WTC11 (cell line): Measurements from ENCODE around the gene KRTAP10-9.

ENCODE experiments used
- ELF4 ChIP-seq: sonication (generic); formaldehyde crosslinking; IDR thresholded peaks from 2 replicates; pipeline ENCODE4 v1.8.1; 2022; ENCODE audit warnings: low read depth, mild to moderate bottlenecking, moderate library complexity, missing genetic modification reagents
- ESRRA ChIP-seq: sonication (generic); formaldehyde crosslinking; IDR thresholded peaks from 2 replicates; pipeline ENCODE4 v1.8.1; 2022; ENCODE audit warnings: mild to moderate bottlenecking, missing genetic modification reagents, borderline replicate concordance
- HMGXB4 ChIP-seq: sonication (generic); formaldehyde crosslinking; IDR thresholded peaks from 2 replicates; pipeline ENCODE4 v1.8.1; 2023; ENCODE audit warnings: mild to moderate bottlenecking, moderate library complexity, missing genetic modification reagents
- NR3C1 ChIP-seq: sonication (generic); formaldehyde crosslinking; conservative IDR thresholded peaks from 2 replicates; pipeline ENCODE4 v1.8.1; 2023; ENCODE audit warnings: low read depth, mild to moderate bottlenecking, missing genetic modification reagents
- TEAD1 ChIP-seq: sonication (generic); formaldehyde crosslinking; IDR thresholded peaks from 2 replicates; pipeline ENCODE4 v1.8.0; 2022; ENCODE audit warnings: mild to moderate bottlenecking, missing genetic modification reagents
- ZNF121 ChIP-seq: sonication (generic); formaldehyde crosslinking; IDR thresholded peaks from 2 replicates; pipeline ENCODE4 v1.8.0; 2023; ENCODE audit warnings: missing genetic modification reagents
- TF ChIP-seq, protein P1 (sequence below): fragments of 200-600 bp; IDR thresholded peaks from 2 replicates; pipeline ENCODE4 v1.8.0; 2022; ENCODE audit warnings: antibody characterized with exemption
- TF ChIP-seq, protein P2 (sequence below): sonication (generic); formaldehyde crosslinking; IDR thresholded peaks from 2 replicates; pipeline ENCODE4 v1.8.0; 2022; ENCODE audit warnings: mild to moderate bottlenecking, missing genetic modification reagents

DNA sequence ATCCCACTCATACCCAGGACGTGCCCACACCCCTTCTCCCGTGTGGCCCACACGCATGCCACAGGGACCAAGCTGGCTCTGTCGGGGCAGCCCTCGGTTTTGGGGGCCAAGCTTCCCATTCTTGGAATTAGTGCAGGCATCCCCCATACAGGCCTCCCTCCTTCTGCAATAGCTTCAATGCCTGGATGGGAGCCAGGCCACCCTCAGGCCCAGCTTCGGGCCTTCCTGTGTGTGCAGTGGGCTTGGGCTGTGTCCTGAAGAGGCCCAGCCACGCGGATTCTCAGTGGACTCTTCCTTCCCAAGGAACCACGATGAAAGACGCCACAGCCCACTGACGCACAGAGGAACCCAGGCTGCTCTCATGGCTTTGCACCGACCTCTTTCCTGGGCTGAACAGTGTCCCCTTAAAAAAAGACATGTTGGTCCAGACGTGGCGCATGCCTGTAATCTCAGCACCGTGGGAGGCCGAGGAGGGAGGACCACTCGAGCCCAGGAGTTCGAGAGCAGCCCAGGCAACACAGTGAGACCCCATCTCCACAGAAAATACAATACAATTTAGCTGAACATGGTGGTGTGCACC is 22.7 kb downstream of the KRTAP10-9 start:
- TF ChIP-seq HMGXB4 (CRISPR knock-in tag) (no peak), NR3C1 (CRISPR knock-in tag) (no peak), TEAD1 (no peak), ELF4 (CRISPR knock-in tag) (no peak), ZNF121 (CRISPR knock-in tag) (no peak), ESRRA (CRISPR knock-in tag) (no peak)
- TF ChIP-seq, protein P1, sequence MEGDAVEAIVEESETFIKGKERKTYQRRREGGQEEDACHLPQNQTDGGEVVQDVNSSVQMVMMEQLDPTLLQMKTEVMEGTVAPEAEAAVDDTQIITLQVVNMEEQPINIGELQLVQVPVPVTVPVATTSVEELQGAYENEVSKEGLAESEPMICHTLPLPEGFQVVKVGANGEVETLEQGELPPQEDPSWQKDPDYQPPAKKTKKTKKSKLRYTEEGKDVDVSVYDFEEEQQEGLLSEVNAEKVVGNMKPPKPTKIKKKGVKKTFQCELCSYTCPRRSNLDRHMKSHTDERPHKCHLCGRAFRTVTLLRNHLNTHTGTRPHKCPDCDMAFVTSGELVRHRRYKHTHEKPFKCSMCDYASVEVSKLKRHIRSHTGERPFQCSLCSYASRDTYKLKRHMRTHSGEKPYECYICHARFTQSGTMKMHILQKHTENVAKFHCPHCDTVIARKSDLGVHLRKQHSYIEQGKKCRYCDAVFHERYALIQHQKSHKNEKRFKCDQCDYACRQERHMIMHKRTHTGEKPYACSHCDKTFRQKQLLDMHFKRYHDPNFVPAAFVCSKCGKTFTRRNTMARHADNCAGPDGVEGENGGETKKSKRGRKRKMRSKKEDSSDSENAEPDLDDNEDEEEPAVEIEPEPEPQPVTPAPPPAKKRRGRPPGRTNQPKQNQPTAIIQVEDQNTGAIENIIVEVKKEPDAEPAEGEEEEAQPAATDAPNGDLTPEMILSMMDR: no peak
- TF ChIP-seq, protein P2, sequence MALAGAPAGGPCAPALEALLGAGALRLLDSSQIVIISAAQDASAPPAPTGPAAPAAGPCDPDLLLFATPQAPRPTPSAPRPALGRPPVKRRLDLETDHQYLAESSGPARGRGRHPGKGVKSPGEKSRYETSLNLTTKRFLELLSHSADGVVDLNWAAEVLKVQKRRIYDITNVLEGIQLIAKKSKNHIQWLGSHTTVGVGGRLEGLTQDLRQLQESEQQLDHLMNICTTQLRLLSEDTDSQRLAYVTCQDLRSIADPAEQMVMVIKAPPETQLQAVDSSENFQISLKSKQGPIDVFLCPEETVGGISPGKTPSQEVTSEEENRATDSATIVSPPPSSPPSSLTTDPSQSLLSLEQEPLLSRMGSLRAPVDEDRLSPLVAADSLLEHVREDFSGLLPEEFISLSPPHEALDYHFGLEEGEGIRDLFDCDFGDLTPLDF (CRISPR knock-in tag): no peak
